GM18951 (cell line): ENCODE results near the gene STAP2.

Experiments
- POLR2A ChIP-seq: IDR thresholded peaks from 4 replicates; pipeline ENCODE4 v1.6.1; 2011; ENCODE audit warnings: mild to moderate bottlenecking; ENCODE audit not compliant: insufficient read length, insufficient read depth; ENCODE audit errors: extremely low read depth
- in situ Hi-C: fragments of 300-500 bp; cut with MboI; formaldehyde crosslinking; loops from one replicate; pipeline ENCODE4 v1.12.0; 2022; ENCODE audit warnings: low sequenced_read_pairs, mixed read lengths, inconsistent platforms; ENCODE audit not compliant: unreplicated experiment

STAP2 gene

DNA sequence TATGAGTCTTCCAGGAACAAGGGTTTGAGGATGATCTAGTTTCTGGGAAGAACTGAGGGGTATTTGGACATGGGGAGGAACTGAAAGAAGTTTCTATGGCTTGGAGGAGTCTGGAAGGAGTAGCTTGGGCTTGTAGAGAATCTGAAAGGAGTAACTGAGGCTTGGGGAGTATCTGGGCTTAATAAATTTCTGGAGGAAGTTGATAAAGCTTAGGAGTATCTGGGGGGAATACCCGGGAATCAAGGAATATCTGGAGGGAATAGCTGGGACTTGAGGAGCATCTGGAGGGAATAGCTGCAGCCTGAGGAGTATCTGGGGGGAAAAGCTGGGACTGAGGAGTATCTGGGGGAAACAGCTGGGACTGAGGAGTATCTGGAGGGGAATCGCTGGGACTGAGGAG lies 18.2 kb downstream of the STAP2 start:
- no peak for TF ChIP-seq POLR2A
- in situ Hi-C loops: no loop called here

DNA sequence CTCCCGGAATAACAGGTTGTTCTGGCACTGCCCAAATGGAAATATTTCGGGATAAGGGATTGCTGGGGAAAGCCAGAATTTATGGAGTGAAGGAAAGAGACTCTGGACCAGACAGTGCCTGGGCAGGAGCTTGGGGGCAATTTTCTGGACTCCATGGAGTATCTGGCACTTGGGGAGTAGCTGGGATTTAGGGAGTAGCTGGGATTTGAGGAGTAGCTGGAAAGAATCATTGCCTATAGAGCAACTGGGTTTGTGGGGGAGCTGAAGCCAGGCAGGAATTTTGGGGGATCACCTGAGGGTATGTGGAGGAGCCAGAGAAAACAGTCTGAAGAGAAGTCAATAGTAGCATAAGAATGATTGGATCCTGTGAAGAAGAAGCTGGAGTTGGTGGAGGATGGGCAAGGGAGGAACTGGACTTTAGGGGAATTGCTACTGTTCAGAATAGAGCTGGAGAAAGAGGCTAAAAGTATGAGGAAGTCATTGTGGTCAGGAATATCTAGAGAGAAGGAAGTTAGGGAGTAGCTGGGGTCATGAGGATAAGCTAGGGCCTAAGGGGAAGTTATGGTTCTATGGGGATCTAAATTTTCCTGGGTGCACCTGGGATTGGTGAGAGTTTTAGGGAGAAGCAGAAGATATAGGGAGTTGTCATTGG lies 19.4 kb downstream of the STAP2 start:
- in situ Hi-C loops: no loop called here
- no peak for TF ChIP-seq POLR2A

GRCh38 chr19:4318460-4318859 lies 20.2 kb downstream of the STAP2 start:
- no peak for TF ChIP-seq POLR2A
- in situ Hi-C loops: no loop called here

GRCh38 chr19:4316956-4317355 lies 21.7 kb downstream of the STAP2 start:
- in situ Hi-C loops: no loop called here
- TF ChIP-seq POLR2A: no peak

GRCh38 chr19:4313847-4314490 lies 24.7 kb downstream of the STAP2 start:
- in situ Hi-C loops: no loop called here
- no peak for TF ChIP-seq POLR2A

DNA sequence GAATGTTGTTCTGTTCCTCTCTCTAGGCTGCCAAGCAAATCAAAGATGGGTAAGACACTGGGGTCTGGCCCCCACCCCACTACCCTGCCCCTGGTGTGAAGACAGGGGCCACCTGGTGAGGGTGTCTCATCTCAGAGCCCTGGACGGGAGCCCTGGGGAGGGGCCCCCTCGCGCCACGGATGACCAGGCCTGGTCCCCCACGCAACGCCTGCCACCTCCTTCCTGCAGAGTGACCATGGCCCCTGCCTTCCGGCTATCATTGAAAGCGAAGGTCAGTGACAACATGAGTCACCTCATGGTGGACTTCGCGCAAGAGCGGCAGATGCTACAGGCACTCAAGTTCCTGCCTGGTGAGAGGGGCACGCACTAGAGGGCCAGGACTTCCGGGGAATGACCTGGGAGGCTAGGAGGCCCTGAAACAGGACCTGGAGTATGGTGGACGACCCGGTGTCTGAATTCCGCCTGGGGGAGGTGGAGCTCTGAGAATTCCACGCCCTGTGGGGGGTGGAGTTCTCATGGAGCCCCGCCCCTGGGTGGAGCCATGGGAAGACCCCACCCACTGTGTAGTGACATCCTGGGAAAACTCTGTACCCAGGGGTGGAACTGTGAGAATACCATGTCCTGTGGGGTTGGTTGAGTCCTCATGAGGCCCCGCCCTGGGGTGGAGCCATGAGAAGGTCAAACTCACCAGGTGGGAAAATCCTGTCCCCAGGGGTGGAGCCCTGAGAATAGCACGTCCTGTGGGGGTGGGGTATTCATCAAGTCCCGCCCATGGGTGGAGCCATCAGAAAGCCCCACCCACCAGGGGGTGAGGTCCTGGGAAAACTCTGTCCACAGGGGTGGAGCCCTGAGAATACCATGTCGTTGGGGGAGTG lies 28.1 kb downstream of the STAP2 start:
- in situ Hi-C loops: no loop called here
- no peak for TF ChIP-seq POLR2A

- no peak for TF ChIP-seq POLR2A
- in situ Hi-C loops: no loop called here
These were observed 33.0 kb downstream of the STAP2 start for GRCh38 chr19:4305659-4306058.

- in situ Hi-C loops: no loop called here
These were observed 33.4 kb downstream of the STAP2 start for GRCh38 chr19:4305257-4305612.

DNA sequence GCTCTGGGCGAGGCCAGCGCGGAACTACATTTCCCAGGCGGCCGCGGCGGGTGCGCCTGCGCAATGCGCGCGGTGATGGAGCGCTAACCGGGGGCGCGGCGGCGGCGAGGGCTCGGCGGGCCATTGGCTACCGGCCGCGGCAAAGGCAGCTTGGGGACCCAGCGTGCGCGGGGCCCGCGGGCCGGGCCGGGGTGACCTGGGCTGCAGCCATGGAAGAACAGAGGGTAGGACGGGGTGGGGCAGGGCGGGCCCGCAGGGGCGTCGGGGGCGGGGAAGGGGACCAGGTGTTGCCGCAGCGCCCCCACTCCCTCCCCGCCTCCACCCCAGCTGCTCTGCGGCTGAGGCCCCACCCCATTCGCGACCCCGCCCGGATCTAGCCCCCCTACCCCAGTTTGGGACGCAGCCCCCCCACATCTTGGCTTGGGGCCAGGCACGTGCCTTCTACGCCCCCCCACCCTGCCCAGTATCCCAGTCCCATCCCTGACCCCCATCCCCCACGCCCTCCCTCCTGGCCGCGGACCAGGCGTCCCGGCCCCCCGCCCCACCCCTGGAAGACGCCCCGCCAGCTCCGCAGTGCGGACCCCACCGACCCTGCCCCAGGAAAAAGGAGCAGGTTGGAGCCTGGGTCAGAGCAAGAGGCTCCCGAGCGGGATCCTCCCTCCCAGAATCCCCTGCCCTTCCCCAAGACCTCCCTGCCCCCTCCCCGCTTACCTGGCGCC lies 33.9 kb downstream of the STAP2 start, which contains the start of gene FSD1:
Gene FSD1 (plus strand): TSS at position 61 of the 719 bp plus-strand sequence. CDS start 149 bp downstream, at position 210.
- in situ Hi-C loops: no loop called here
- TF ChIP-seq POLR2A: no peak

More at GRCh38 chr19:4305257-4305612, 33.4 kb downstream of the STAP2 start:
- TF ChIP-seq POLR2A: no peak

DNA sequence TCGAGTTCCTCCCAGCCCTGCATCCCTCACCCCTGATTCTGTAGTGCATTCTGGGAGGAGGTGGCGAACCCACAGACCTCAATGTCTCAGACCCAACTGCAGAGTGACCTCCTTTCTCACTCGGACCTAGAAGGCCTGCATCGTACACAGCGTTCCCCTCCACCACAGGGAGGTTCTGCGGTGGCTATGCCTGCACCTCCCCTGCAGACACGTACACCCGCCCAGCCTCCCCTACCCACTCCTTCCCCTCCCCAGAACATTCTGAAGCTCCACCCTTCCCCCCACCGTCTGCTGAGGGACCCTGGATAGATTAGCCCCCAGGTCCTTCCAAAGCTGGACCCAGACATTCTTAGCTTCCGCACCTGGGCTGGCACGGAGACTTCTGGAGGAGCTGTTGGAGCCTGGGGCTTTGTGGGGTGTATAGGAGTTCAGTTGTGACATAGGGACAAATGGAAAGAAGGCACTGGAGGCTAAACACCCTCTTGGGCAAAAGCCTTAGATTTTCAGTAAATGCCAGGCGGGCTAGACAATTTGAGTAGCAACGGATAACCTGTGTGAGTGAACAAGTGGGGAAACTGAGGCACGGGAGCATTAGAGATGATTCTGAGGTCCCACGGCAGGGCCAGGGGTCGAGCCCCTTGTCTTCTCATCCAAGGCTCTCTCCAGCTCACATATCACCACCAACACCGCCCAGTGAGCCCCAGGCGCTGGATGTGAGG lies 34.6 kb downstream of the STAP2 start:
- no peak for TF ChIP-seq POLR2A
- in situ Hi-C loops: no loop called here

- in situ Hi-C loops: no loop called here
- TF ChIP-seq POLR2A: no peak
These were observed 36.4 kb downstream of the STAP2 start, which contains the start of gene TMIGD2 for GRCh38 chr19:4302243-4302640. Gene TMIGD2 (minus strand): TSS chr19:4302389. CDS start chr19:4302385, 4 bp downstream.

DNA sequence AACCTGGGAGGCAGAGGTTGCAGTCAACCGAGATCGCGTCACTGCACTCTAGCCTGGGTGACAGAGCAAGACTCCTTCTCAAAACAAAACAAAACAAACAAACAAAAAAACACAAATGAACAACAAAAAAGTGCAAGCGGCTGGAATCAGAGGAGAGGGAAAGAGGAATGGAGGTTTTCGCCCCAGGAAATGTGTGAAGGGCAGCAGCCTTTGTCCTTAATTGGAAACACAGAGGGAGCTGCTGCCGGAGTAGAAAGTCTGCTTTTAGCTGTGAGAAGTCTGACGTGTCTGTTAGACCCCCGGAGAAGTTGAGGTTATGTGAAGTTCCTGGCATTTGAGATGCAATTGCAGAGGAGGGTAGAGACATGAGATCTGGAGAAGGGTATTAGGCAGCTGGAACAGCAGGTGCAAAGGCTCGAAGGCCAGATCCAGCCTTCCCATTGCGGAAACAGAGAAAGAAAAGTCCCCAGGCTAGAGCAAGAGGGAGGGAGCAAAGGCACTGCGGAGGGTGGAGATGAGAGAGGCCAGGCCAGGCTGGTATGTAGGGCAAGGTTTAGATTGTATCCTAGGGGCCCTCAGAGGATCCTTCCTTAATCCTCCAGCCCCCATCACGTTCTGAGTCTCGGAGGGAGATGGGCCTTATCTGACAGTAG lies 36.9 kb downstream of the STAP2 start:
- in situ Hi-C loops: no loop called here
- TF ChIP-seq POLR2A: no peak
